Prostate gland (tissue), 2 donors: ENCODE results near the gene MIS12.

Experiments
- CTCF ChIP-seq, 4 experiments: fragments of 200-600 bp in 2 of 4; fragments of 450-650 bp in 2 of 4; sonication (generic) in 2 of 4; IDR thresholded peaks; 1 replicate in 3 of 4; 2 replicates in 1 of 4; pipeline ENCODE4 v1.5.1; 2016 to 2019; ENCODE audit warnings: antibody characterized with exemption in 4 of 4, mild to moderate bottlenecking in 2 of 4, moderate library complexity in 2 of 4
- POLR2A ChIP-seq: fragments of 450-650 bp; IDR thresholded peaks from one replicate; pipeline ENCODE4 v1.6.1; 2016; ENCODE audit warnings: antibody characterized with exemption, mild to moderate bottlenecking
- POLR2AphosphoS5 ChIP-seq: sonication (generic); formaldehyde crosslinking; IDR thresholded peaks from one replicate; pipeline ENCODE4 v1.6.1; 2017; ENCODE audit warnings: antibody characterized with exemption

- TF ChIP-seq POLR2AphosphoS5 (no peak), CTCF (IDR thresholded peaks at IDR 0.05) (no peak), POLR2A (no peak)
Observed at GRCh38 chr17:5468075-5468473, 18.3 kb upstream of the MIS12 start.
